Right ventricle myocardium superior (tissue), 1 donor: ENCODE results near the gene ASPHD1. TPM values are rescaled to one million over a fixed set of nuclear protein-coding genes. Genes with fewer than 3 reads are reported as not detected.
"Not testable (repeated sequence)": the region's sequence is repeated elsewhere in the genome, so short reads cannot be mapped to it uniquely, and the experiment has no call there.

Source experiments
- ATAC-seq: fragments of 200-7000 bp; cut with Tn5 transposase; one replicate; pipeline ENCODE4 v1.9.1; 2020; ENCODE audit warnings: mild to moderate bottlenecking; ENCODE audit not compliant: poor library complexity
- DNase-seq: peaks from one replicate; pipeline ENCODE4 v3.0.0-alpha.2; 2020
- intact Hi-C: fragments of 100-400 bp; cut with DNase I; formaldehyde crosslinking; loops from one replicate; pipeline ENCODE4 v1.11.2; 2022
- total RNA-seq: library from RNA; stranded (reverse); fragmentation: NEBNext Ultra II Directional; extraction: Animal tissue kit (Norgen Biotek cat#: 25700); gene quantifications from one replicate; pipeline ENCODE4 v1.2.1, GENCODE V29; 2021
- donor health status: DM: no; HTN: yes; CAD: no; lungs with severe emphysema.

Gene ASPHD1
- total RNA-seq, 1 donor from 2014 or later: not detected

DNA sequence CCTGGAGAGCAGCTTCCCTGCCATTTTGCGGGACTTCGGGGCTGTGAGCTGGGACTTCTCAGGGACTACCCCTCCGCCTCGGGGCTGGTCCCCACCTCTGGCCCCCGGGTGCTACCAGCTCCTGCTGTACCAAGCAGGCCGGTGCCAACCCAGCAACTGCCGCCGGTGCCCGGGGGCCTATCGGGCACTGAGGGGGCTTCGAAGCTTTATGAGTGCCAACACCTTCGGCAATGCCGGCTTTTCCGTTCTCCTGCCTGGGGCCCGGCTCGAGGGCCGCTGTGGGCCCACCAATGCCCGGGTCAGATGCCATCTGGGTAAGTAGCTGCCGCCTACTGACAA, 1.3 kb downstream of the ASPHD1 start:
- intact Hi-C loops: no loop called here
- ATAC-seq: no peak

DNA sequence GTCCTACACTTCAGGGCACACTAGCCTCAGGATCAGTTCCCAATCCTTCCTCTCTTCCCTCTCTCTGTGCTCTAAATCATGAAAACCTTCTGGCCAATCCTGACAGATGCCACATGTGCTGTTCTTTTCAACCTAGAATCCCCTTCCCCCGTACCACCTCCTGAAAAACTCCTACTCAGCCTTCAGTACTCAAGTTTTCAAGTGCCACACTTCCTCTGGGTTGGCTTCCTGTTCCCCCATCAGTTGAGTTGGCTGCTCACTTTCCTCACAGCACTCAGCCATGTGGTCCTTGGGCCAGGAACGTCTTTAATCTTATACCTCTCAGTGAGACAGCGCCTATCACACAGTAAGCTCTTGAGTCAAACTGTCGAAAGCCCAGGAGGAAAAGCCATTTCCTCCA, 3.3 kb downstream of the ASPHD1 start:
- DNase-seq (no peak), ATAC-seq (no peak)

More for the DNA sequence above, 1.3 kb downstream of the ASPHD1 start:
- DNase-seq: no peak

GRCh38 chr16:29904947-29905346, 4.7 kb downstream of the ASPHD1 start:
- intact Hi-C loops: no loop called here
- DNase-seq: no peak
- no peak for ATAC-seq

More for the DNA sequence above, 3.3 kb downstream of the ASPHD1 start:
- intact Hi-C loops: no loop called here

DNA sequence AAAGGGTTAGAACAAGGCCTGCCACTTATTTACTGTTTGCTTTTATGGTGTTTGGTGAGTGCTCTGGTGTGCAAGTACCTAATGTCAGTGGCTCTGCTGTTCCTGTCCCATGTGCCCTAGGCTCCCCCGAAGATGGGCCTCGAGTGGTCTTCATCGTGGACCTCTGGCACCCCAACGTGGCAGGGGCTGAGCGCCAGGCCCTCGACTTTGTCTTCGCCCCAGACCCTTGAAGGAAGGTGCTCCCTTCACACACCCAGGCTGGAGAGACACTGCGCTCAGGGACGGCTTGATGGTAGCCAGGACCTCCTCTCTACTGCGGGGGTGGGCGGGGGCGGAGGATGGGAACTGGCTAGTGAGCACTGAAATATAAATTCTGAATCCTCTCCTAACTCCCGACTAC, 5.4 kb downstream of the ASPHD1 start:
- no peak for DNase-seq
- intact Hi-C loops: no loop called here
- no peak for ATAC-seq

DNA sequence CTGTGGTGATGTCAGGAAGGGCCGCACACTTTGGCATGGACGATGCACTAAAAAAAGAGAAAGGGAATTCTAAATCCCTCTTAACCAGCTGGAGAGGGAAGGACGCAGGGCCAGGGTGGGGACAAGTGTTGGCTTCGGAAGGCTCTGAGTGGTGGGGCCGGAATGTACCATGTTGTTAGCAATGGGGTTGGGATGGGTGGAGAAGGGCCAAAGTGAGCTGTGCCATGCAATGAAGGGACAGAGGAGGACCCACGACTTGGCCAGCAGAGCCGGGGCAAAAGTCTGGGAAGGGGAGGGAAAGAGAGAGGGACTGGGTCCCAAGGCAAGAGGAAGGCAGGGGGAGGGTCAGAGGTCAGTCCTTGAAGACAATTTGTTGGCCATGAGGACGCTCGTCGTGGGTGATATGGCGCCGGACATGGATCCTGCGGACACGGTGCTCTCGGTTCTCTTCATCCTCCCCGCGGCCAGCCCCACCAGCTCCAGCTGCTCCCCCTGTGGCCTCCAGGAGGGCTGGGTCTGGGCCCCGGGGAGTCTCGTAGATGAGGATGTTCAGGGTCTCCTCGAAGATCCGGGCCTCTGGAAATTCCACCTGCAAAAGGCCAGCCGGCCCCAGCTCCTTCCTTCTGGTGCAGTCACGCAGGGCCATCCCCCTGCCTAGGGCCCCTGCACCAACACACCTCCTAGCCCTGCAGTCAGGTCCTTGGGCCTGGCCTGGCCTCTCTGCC, 6.4 kb downstream of the ASPHD1 start:
- DNase-seq: no peak
- intact Hi-C loops: no loop called here
- no peak for ATAC-seq

DNA sequence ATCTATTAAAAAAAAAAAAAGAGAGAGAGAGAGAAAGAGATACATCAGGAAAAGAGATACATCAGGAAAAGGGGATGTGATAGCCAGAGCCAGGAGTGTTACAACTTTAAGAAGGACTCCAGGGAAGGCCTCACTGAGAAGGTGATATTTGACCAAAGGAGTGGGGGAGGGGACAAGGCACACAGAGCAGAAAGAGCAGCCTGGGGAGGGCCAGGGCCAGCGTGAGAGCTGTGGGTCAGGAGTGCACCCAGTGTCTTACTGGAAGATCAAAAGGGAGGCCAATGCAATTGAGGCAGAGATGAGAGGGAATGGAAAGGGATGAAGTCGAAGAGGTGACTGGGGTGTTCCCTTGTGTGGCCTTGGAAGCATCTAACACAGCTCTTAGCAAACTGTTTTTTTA, 7.7 kb downstream of the ASPHD1 start:
- DNase-seq (no peak), ATAC-seq (no peak)
- intact Hi-C loops: no loop called here

DNA sequence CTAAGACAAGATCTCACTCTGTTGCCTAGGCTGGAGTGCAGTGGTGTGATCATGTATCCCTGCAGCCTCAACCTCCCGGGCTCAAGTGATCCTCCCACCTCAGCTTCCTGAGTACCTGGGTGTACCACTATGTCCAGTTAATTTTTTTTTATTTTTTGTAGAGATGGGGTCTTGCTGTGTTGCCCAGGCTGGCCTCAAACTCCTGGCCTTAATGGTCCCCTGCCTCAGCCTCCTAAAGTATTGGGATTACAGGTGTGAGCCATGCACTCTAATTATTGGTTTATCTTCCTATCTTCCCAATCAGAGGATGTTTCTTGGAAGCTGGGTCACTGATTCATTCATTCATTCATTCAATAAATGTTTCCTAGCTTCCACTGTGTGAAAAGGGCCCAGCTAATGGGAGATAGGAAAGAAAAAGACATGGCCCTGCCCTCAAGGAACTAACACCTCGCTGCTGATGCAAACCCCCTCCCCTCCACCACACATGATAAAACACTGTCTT, 8.5 kb downstream of the ASPHD1 start:
- ATAC-seq: no peak
- DNase-seq: no peak
- intact Hi-C loops: no loop called here

DNA sequence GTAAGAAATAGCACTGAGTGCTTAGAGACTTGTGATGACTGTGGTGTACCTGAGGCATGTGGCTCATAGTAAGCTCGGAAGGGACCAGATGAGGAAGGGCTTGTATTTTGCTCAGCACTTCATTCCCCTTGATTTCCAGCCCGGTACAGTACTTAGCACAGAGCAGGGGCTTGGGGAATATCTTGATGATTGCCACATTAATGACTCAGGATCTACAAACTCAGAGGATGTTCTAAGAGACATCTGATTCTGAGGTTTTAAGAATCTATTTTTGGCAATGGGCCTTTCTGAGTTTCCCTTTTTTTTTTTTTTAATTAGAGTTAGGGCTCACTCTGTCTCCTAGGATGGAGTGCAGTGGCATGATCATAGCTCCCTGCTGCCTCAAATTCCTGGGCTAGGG, 9.1 kb downstream of the ASPHD1 start:
- intact Hi-C loops: no loop called here
- DNase-seq: no peak
- ATAC-seq: no peak

GRCh38 chr16:29909851-29910250, 9.6 kb downstream of the ASPHD1 start:
- intact Hi-C loops, DNase-seq: not testable (repeated sequence)

GRCh38 chr16:29910819-29911675, 10.8 kb downstream of the ASPHD1 start:
- ATAC-seq (no peak), DNase-seq (no peak)
- intact Hi-C loops: no loop called here

More at GRCh38 chr16:29909851-29910250, 9.6 kb downstream of the ASPHD1 start:
- ATAC-seq: not testable (repeated sequence)

DNA sequence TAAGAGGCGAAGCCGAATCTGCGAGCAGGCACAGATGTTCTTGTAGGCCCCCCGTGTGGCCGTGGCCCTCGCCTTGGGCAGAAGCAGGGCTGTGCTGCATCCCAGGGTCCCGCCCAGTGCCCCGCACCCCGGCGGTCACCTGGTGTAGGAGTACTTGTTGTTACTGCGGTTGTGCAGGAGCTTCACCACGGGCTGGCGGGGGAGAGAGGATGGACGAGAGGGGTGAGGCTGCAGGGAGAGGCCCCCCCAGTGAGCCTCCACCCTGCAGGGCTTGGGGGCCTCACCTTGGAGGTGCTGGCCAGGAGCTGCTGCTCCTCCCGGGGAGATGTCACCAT, 11.4 kb downstream of the ASPHD1 start:
- DNase-seq (no peak), ATAC-seq (no peak)
- intact Hi-C loops: no loop called here

- DNase-seq (no peak), ATAC-seq (no peak)
- intact Hi-C loops: no loop called here
These were observed 11.8 kb downstream of the ASPHD1 start for GRCh38 chr16:29912087-29912486.

DNA sequence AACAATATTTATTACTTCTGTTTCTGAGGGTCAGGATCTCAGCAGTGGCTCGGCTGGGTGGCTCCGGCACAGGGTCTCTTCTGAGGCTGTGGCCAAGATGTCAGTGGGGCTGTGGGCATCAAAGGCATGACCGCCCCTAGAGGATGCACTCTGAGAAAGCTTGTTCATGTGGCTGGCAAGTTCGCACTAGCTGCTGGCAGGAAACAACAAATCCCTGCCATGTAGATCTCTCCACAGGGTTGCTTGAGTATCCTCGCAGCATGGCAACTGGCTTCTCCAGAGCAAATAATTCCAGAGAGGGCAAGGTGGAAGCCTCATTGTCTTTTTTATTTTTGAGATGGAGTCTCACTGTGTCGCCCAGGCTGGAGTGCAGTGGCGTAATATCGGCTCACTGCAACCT, 13.2 kb downstream of the ASPHD1 start:
- no peak for DNase-seq
- no peak for ATAC-seq
- intact Hi-C loops: no loop called here

DNA sequence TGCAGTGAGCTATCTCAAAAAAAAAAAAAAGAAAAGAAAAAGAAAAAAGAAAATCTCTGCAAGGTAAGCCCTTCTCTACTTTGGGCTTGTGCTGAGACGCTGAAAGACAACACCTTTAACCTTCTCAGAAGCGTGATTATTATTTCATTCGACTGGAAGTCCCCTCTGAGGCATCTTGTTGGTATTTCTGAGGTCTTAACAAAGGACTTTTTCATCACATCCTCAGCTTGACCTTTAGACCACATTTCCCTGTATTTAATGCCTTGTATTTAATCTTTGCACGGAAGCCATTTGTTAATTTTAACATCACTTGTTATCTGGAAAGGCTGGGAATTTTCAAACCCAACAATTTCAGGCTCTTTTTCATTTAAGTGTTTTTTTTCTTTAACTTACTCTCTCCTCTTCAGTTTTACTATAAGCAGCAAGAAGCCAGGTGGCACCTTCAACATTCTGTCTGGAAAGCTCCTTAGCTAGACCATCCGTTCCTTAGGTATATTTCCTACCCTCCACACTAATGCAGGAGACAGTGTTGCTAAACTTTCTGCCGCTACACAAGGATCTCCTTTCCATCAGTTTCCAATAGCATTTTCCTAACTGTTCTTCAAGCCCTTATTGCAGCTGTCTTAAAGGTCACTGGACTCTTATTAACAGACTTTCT, 15.4 kb downstream of the ASPHD1 start:
- intact Hi-C loops: no loop called here
- DNase-seq: no peak
- no peak for ATAC-seq

DNA sequence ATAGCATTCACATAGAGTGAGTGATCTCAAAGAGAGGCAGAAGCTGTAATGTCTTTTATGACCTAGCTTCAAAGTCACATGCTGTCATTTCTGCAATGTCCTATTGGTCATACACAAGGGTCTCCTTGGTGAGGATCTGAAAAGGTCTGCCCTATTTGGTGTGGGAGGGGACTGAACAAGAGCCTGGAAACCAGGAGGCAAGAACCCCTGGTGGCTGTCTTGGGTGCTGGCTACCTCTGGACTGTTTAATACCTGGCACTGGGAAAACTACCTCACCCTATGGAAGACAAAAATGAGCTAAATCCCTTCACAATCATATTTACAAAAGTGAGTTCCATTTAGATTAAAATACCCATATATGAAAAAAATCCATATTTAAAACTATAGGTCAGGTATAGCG, 16.7 kb downstream of the ASPHD1 start:
- DNase-seq (no peak), ATAC-seq (no peak)
- intact Hi-C loops: no loop called here

DNA sequence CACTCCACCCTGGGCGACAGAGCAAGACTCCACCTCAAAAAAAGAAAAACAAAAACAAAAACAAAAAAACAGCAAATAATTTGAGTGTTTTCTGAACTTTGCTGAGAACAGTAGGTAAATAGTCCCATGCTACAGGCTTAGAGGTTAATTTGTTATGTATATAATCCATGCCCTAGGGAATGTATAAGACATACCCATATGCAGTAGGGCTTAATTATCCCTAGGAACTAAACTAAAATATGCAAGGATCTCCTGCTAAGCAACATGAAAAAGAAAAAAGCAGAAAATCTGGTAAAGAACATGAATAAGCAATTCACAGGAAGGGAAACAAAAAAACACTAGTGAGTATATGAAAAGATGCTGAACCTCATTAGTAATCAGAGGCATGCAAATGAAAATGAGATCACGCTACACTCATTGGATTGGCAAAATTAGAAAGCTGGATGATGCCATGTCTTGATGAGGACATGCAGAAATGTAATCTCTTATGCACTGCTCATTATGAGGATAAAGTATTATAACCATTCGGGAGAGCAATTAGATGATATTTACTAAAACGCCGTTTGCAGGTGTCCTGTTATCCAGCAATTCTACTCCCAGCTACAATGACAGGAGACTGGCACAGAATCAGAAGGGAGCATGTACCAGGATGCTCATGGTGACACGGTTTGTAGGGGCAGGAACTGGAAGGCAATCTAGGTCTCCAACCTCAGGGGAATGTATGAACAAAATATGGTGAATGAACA, 20.2 kb downstream of the ASPHD1 start:
- intact Hi-C loops: no loop called here
- no peak for ATAC-seq

GRCh38 chr16:29921034-29921385, 20.7 kb downstream of the ASPHD1 start:
- ATAC-seq (no peak), DNase-seq (no peak)
- intact Hi-C loops: no loop called here

More for the DNA sequence above, 20.2 kb downstream of the ASPHD1 start:
- DNase-seq: no peak

- no peak for ATAC-seq
- intact Hi-C loops: no loop called here
- no peak for DNase-seq
These were observed 22.0 kb downstream of the ASPHD1 start for GRCh38 chr16:29922326-29922725.

- ATAC-seq (no peak), DNase-seq (no peak)
- intact Hi-C loops: no loop called here
These were observed 22.8 kb downstream of the ASPHD1 start for GRCh38 chr16:29922986-29923501.
